Keratinocyte (primary cell): ENCODE measurements around the gene PXYLP1. TPM values are rescaled to one million over a fixed set of nuclear protein-coding genes. Genes with fewer than 3 reads are reported as not detected.

Experiments used
- DNase-seq: peaks from one replicate; pipeline ENCODE4 v3.0.0-alpha.2; 2011; ENCODE audit warnings: low read depth, missing footprints, low spot score
- FAIRE-seq: peaks from 2 replicates; lab custom pipeline; 2011; peaks lifted over from hg19 to GRCh38; lab: Jason Lieb, UNC
- H2AFZ ChIP-seq: 2 replicates; pipeline ENCODE4 v1.6.0; 2012; ENCODE audit warnings: low read length, control low read depth, inconsistent platforms; ENCODE audit not compliant: control insufficient read depth
- H3K27ac ChIP-seq: 2 replicates; pipeline ENCODE4 v1.5.1; 2011; ENCODE audit warnings: low read length; ENCODE audit not compliant: control insufficient read depth, insufficient read depth
- H3K27me3 ChIP-seq: 3 replicates; pipeline ENCODE4 v1.6.0; 2011; ENCODE audit warnings: low read length; ENCODE audit not compliant: control insufficient read depth, insufficient read depth; ENCODE audit errors: extremely low read depth
- H3K36me3 ChIP-seq, 2 experiments: 2 replicates in 1 of 2; 3 replicates in 1 of 2; pipeline ENCODE4 v1.5.1; 2011; ENCODE audit warnings: low read length in 2 of 2, mild to moderate bottlenecking in 1 of 2; ENCODE audit not compliant: control insufficient read depth in 2 of 2, insufficient read depth in 2 of 2; ENCODE audit errors: extremely low read depth in 1 of 2
- H3K4me1 ChIP-seq: 3 replicates; pipeline ENCODE4 v1.5.1; 2011; ENCODE audit warnings: low read length; ENCODE audit not compliant: control insufficient read depth, insufficient read depth; ENCODE audit errors: extremely low read depth
- H3K4me2 ChIP-seq: 3 replicates; pipeline ENCODE4 v1.6.0; 2011; ENCODE audit warnings: low read depth, low read length; ENCODE audit not compliant: control insufficient read depth, insufficient read depth; ENCODE audit errors: extremely low read depth
- H3K4me3 ChIP-seq, 3 experiments: fragments of 200-600 bp in 1 of 3; sonication (generic) in 1 of 3; 2 replicates in 2 of 3; 3 replicates in 1 of 3; pipeline ENCODE4 v1.5.1; 2011 to 2016; ENCODE audit warnings: low read length in 3 of 3, mild to moderate bottlenecking in 3 of 3, control low read depth in 2 of 3, inconsistent platforms in 1 of 3, low read depth in 1 of 3, mixed read lengths in 1 of 3, mixed run types in 1 of 3, moderate library complexity in 1 of 3; ENCODE audit not compliant: control insufficient read depth in 2 of 3, insufficient read depth in 2 of 3; ENCODE audit errors: extremely low read depth in 1 of 3
- H3K79me2 ChIP-seq: 2 replicates; pipeline ENCODE4 v1.6.0; 2012; ENCODE audit warnings: low read length; ENCODE audit not compliant: control insufficient read depth, insufficient read depth
- H3K9ac ChIP-seq: 3 replicates; pipeline ENCODE4 v1.6.0; 2011; ENCODE audit warnings: low read length; ENCODE audit not compliant: control insufficient read depth, insufficient read depth; ENCODE audit errors: extremely low read depth
- H3K9me1 ChIP-seq: 3 replicates; pipeline ENCODE4 v1.6.0; 2011; ENCODE audit warnings: low read length; ENCODE audit not compliant: control insufficient read depth, insufficient read depth; ENCODE audit errors: extremely low read depth
- H3K9me3 ChIP-seq: 2 replicates; pipeline ENCODE4 v1.5.1; 2012; ENCODE audit warnings: low read depth, low read length; ENCODE audit not compliant: control insufficient read depth
- H4K20me1 ChIP-seq: 3 replicates; pipeline ENCODE4 v1.6.0; 2011; ENCODE audit warnings: low read length; ENCODE audit not compliant: control insufficient read depth, insufficient read depth; ENCODE audit errors: extremely low read depth
- CTCF ChIP-seq, 3 experiments: IDR thresholded peaks in 1 of 3; conservative IDR thresholded peaks in 1 of 3; optimal IDR thresholded peaks in 1 of 3; 2 replicates in 2 of 3; 3 replicates in 1 of 3; pipeline versions ENCODE3 to v1.5.1; 2011; ENCODE audit warnings: low read length in 3 of 3, mild to moderate bottlenecking in 3 of 3, moderate library complexity in 2 of 3, control low read depth in 1 of 3, inconsistent platforms in 1 of 3; ENCODE audit not compliant: insufficient read depth in 2 of 3; ENCODE audit errors: extremely low read depth in 1 of 3
- EZH2 ChIP-seq: IDR thresholded peaks from one replicate; pipeline ENCODE4 v1.6.1; 2012; ENCODE audit warnings: inconsistent platforms, mild to moderate bottlenecking, low read length, moderate library complexity
- dilution Hi-C: fragments of 300-500 bp; cut with MboI; formaldehyde crosslinking; loops from one replicate; pipeline ENCODE4 v1.7.0; 2020; ENCODE audit warnings: low sequenced_read_pairs; ENCODE audit not compliant: extremely low pct_ligation_motif_present
- polyA plus RNA-seq, 5 experiments: library from polyadenylated mRNA; depleted of rRNA in 3 of 5; stranded (reverse) in 3 of 5; stranded (forward) in 1 of 5; unstranded in 1 of 5; fragments of >200 nt; gene quantifications; 1 replicate in 1 of 5; 2 replicates in 3 of 5; 3 replicates in 1 of 5; pipeline versions ENCODE4 v1.2.1 to v1.2.3, GENCODE V29; 2011 to 2012; ENCODE audit warnings: missing spikeins in 2 of 5, low read depth in 1 of 5, low replicate concordance in 1 of 5

Gene PXYLP1
- polyA plus RNA-seq, 1 donor (not counting 4 experiments of a cell fraction or from before 2014, with no cell fraction given): 3.0 TPM

- no peaks in the 10 kb centered on the region for H4K20me1 ChIP-seq
- H3K9me1 ChIP-seq: no peaks in the 10 kb centered on the region
- no peak overlapping the region for H3K9ac ChIP-seq
- no peak overlapping the region for H3K4me3 ChIP-seq
- dilution Hi-C loops: no loop called here
- H3K9me3 ChIP-seq: no peaks in the 10 kb centered on the region
- DNase-seq: no peak
- H3K27me3 ChIP-seq: no peaks in the 10 kb centered on the region
- no peak for FAIRE-seq
- H3K36me3 ChIP-seq: no peaks in the 10 kb centered on the region
- no peak overlapping the region for H2AFZ ChIP-seq
- H3K79me2 ChIP-seq: no peaks in the 10 kb centered on the region
- no peak overlapping the region for H3K4me2 ChIP-seq
- no peak overlapping the region for H3K27ac ChIP-seq
- TF ChIP-seq CTCF (optimal IDR thresholded peaks at IDR 0.05 in 1 of 3, IDR thresholded peaks at IDR 0.05 in 1 of 3, conservative IDR thresholded peaks at IDR 0.05 in 1 of 3; ENCODE audit: extremely low read depth in 1 of 3, insufficient read depth in 2 of 3, low read length in 3 of 3) (no peak), EZH2 (no peak)
- no peaks in the 10 kb centered on the region for H3K4me1 ChIP-seq
These were observed 28.4 kb downstream of the PXYLP1 start for GRCh38 chr3:141259821-141260629.

GRCh38 chr3:141260630-141260927, 29.0 kb downstream of the PXYLP1 start:
- TF ChIP-seq CTCF (optimal IDR thresholded peaks at IDR 0.05 in 1 of 3, IDR thresholded peaks at IDR 0.05 in 1 of 3, conservative IDR thresholded peaks at IDR 0.05 in 1 of 3; ENCODE audit: extremely low read depth in 1 of 3, insufficient read depth in 2 of 3, low read length in 3 of 3): no peak
- TF ChIP-seq EZH2: no peak
- H3K79me2 ChIP-seq: no peaks in the 10 kb centered on the region
- no peaks in the 10 kb centered on the region for H4K20me1 ChIP-seq
- no peaks in the 10 kb centered on the region for H3K9me3 ChIP-seq
- no peaks in the 10 kb centered on the region for H3K4me1 ChIP-seq
- H3K4me3 ChIP-seq: no peak overlapping the region
- dilution Hi-C loops: no loop called here
- no peaks in the 10 kb centered on the region for H3K9me1 ChIP-seq
- FAIRE-seq (no peak), DNase-seq (no peak)
- H2AFZ ChIP-seq: no peak overlapping the region
- no peak overlapping the region for H3K9ac ChIP-seq
- no peak overlapping the region for H3K27ac ChIP-seq
- no peaks in the 10 kb centered on the region for H3K36me3 ChIP-seq
- no peaks in the 10 kb centered on the region for H3K27me3 ChIP-seq
- H3K4me2 ChIP-seq: no peak overlapping the region
